ENCODE results near the gene GIGYF2. TPM values are rescaled to one million over a fixed set of nuclear protein-coding genes. Genes with fewer than 3 reads are reported as not detected.
A peak's percentile ranks its signal among the peaks of the same experiment; 100 is the strongest.

Gene GIGYF2
- total RNA-seq, 1 experiment from 2014 or later: 71.1 TPM

DNA sequence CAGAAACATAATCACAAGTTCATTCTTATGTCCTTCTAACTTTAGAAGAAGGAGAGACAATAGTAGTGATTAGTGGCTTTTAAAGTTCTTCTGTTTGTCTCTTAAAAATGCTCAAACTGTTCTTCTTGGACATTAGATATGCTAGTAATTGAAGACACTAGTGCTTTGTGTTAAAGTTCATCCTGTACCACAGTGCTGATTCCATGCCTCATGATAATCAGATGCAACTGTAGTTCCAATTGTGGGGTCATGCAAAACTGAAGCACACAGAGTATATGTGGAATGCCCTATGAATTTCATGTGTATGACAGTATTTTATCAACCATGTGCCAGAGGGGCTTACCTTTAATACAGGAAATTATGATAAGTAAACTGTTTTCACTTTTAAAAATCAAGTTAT lies 90.7 kb downstream of the GIGYF2 start:
- ChIA-PET POLR2A (interaction anchor here (1.1 to 1.2 kb wide), 2 partner anchors 31 to 37 kb away, joined by 3 read pairs; no protein-coding TSS in a partner anchor), CTCF (interaction anchor here (0.6 to 1.0 kb wide), 2 partner anchors 29 to 182 kb away, joined by 3 read pairs; no protein-coding TSS in a partner anchor)
- Mint-ChIP-seq H3K4me3 (ENCODE audit: unreplicated experiment) (no peak overlapping the region), H3K27me3 (ENCODE audit: insufficient read depth, unreplicated experiment) (no peaks in the 10 kb centered on the region), H3K9me3 (ENCODE audit: unreplicated experiment) (no peaks in the 10 kb centered on the region), H3K36me3 (ENCODE audit: insufficient read depth, unreplicated experiment) (peaks cover 20% of the 10 kb centered on the region), H3K27ac (ENCODE audit: low read depth, unreplicated experiment) (no peak overlapping the region), H3K4me1 (ENCODE audit: insufficient read depth, unreplicated experiment) (no peaks in the 10 kb centered on the region)
- intact Hi-C loops (cut with micrococcal nuclease): no loop called here
- DNase-seq (ENCODE audit: unreplicated experiment): no peak
- no TSS peak for BruUV-seq (replicated peaks)
- TF ChIP-seq, protein P1, sequence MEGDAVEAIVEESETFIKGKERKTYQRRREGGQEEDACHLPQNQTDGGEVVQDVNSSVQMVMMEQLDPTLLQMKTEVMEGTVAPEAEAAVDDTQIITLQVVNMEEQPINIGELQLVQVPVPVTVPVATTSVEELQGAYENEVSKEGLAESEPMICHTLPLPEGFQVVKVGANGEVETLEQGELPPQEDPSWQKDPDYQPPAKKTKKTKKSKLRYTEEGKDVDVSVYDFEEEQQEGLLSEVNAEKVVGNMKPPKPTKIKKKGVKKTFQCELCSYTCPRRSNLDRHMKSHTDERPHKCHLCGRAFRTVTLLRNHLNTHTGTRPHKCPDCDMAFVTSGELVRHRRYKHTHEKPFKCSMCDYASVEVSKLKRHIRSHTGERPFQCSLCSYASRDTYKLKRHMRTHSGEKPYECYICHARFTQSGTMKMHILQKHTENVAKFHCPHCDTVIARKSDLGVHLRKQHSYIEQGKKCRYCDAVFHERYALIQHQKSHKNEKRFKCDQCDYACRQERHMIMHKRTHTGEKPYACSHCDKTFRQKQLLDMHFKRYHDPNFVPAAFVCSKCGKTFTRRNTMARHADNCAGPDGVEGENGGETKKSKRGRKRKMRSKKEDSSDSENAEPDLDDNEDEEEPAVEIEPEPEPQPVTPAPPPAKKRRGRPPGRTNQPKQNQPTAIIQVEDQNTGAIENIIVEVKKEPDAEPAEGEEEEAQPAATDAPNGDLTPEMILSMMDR (IDR thresholded peaks at IDR 0.05; ENCODE audit: unreplicated experiment): no peak

DNA sequence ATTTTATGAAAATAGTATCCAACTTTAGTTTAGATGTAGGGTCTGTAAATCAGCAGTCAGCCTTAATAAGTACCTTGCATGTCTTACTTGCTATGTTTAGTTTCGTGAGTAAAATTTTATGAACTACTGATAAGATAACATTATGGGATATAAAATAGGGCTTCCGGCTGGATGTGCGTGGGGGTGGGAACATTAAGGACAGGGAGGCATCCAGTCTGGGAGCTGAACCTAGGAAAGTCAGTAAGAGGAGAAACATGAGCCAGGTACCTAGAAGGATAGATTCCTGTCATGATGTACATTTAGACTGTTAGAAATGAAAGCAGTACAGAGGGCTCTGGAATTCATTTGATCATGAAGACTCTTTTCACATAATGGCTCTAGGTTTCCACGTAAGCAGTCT lies 92.0 kb downstream of the GIGYF2 start:
- intact Hi-C loops (cut with micrococcal nuclease): no loop called here
- ChIA-PET CTCF (no interaction called here), POLR2A (no interaction called here)
- Mint-ChIP-seq H3K36me3 (ENCODE audit: insufficient read depth, unreplicated experiment) (peaks cover 7% of the 10 kb centered on the region), H3K4me1 (ENCODE audit: insufficient read depth, unreplicated experiment) (no peaks in the 10 kb centered on the region), H3K27me3 (ENCODE audit: insufficient read depth, unreplicated experiment) (no peaks in the 10 kb centered on the region), H3K9me3 (ENCODE audit: unreplicated experiment) (no peaks in the 10 kb centered on the region), H3K4me3 (ENCODE audit: unreplicated experiment) (no peak overlapping the region), H3K27ac (ENCODE audit: low read depth, unreplicated experiment) (peak overlapping the region; percentile 46)
- TF ChIP-seq, protein P1 (IDR thresholded peaks at IDR 0.05; ENCODE audit: unreplicated experiment): no peak
- no TSS peak for BruUV-seq (replicated peaks)
- no peak for DNase-seq (ENCODE audit: unreplicated experiment)

DNA sequence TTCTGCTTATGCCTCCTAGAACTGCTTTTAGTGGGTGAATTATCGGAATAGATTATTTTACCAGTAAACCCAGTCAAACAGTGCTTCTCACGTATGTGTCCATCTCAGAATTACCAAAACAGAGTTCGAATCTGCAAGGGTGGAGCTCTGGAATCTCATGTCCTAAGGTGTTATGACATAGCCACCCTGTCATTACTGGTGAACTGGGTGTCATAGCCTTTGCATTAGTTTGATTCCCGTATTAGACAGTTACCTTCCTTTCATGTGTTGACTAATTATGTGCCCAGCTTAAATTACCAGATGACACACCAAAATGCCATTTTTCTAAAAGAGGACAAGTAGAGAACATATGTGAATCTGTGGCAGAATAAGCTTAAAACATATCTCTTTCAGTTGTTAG lies 94.4 kb downstream of the GIGYF2 start:
- Mint-ChIP-seq H3K9me3 (ENCODE audit: unreplicated experiment) (no peaks in the 10 kb centered on the region), H3K4me1 (ENCODE audit: insufficient read depth, unreplicated experiment) (peaks cover 5% of the 10 kb centered on the region), H3K27ac (ENCODE audit: low read depth, unreplicated experiment) (no peak overlapping the region), H3K27me3 (ENCODE audit: insufficient read depth, unreplicated experiment) (no peaks in the 10 kb centered on the region), H3K36me3 (ENCODE audit: insufficient read depth, unreplicated experiment) (peaks cover 14% of the 10 kb centered on the region), H3K4me3 (ENCODE audit: unreplicated experiment) (no peak overlapping the region)
- TF ChIP-seq, protein P1 (IDR thresholded peaks at IDR 0.05; ENCODE audit: unreplicated experiment): no peak
- no TSS peak for BruUV-seq (replicated peaks)
- intact Hi-C loops (cut with micrococcal nuclease): no loop called here
- CTCF ChIA-PET: interaction anchor here (0.5 to 0.6 kb wide), 2 partner anchors 48 to 594 kb away, joined by 3 read pairs; no protein-coding TSS in a partner anchor
- POLR2A ChIA-PET: interaction anchor here (0.5 to 0.9 kb wide), 2 partner anchors 8 to 15 kb away, joined by 3 to 4 read pairs; no protein-coding TSS in a partner anchor
- DNase-seq (ENCODE audit: unreplicated experiment): no peak

DNA sequence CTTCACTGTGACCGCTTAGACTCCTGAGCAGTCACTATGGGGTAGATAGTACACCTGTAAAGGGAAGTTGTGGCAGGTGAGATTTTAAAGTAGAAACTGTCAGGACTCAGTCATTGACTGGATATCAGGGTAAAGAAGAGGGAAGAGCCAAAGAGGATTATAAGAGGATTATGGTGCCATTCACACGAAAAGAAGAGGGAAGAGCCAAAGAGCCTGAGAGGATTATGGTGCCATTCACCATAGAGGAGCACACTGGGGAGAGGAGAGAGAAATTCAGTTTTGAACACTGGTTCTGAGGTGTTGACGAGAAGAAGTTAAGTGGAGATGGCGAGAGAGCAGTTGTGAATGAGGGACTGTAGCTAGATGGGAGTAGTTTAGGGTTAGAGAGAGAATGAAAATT lies 96.1 kb downstream of the GIGYF2 start:
- H3K4me1 Mint-ChIP-seq (ENCODE audit: insufficient read depth, unreplicated experiment): peaks cover 5% of the 10 kb centered on the region
- H3K27ac Mint-ChIP-seq (ENCODE audit: low read depth, unreplicated experiment): no peak overlapping the region
- ChIA-PET POLR2A (no interaction called here), CTCF (interaction anchor here (1.1 to 1.5 kb wide), 2 partner anchors 10 to 458 kb away, joined by 3 to 4 read pairs; partner anchors contain the start of gene ATG16L1)
- no peak overlapping the region for H3K4me3 Mint-ChIP-seq (ENCODE audit: unreplicated experiment)
- no peaks in the 10 kb centered on the region for H3K27me3 Mint-ChIP-seq (ENCODE audit: insufficient read depth, unreplicated experiment)
- DNase-seq (ENCODE audit: unreplicated experiment): no peak
- BruUV-seq (replicated peaks): no TSS peak
- no peaks in the 10 kb centered on the region for H3K9me3 Mint-ChIP-seq (ENCODE audit: unreplicated experiment)
- TF ChIP-seq, protein P1 (IDR thresholded peaks at IDR 0.05; ENCODE audit: unreplicated experiment): no peak
- intact Hi-C loops (cut with micrococcal nuclease): no loop called here
- peaks cover 26% of the 10 kb centered on the region for H3K36me3 Mint-ChIP-seq (ENCODE audit: insufficient read depth, unreplicated experiment)

Data from MCF 10A (cell line).